ENCODE measurements around the gene SLC9A1.

The SLC9A1 gene

GRCh38 chr1:27148591-27148990 lies 6.3 kb downstream of the SLC9A1 start:
- Histone ChIP-seq H3K4me3 (IDR thresholded peaks at IDR 0.05; ENCODE audit: insufficient read depth, low read depth, low read length) (no peak overlapping the region), H3K9ac (no peak overlapping the region), H4K20me1 (ENCODE audit: insufficient read depth) (no peaks in the 10 kb centered on the region), H3K79me2 (ENCODE audit: insufficient read depth, low read depth) (no peaks in the 10 kb centered on the region), H2AFZ (ENCODE audit: low read depth) (no peak overlapping the region), H3K4me2 (no peak overlapping the region), H3K36me3 (ENCODE audit: insufficient read depth) (no peaks in the 10 kb centered on the region), H3K4me1 (ENCODE audit: low read depth, poor library complexity, severe bottlenecking) (peaks cover 6% of the 10 kb centered on the region), H3K27ac (no peak overlapping the region), H3K27me3 (ENCODE audit: insufficient read depth, low read depth) (no peaks in the 10 kb centered on the region)
- TF ChIP-seq CTCF (conservative IDR thresholded peaks at IDR 0.05; ENCODE audit: low read depth, low read length) = no peak

GRCh38 chr1:27147842-27148518 lies 6.9 kb downstream of the SLC9A1 start:
- Histone ChIP-seq H3K36me3 (ENCODE audit: insufficient read depth) (no peaks in the 10 kb centered on the region), H3K27me3 (ENCODE audit: insufficient read depth, low read depth) (no peaks in the 10 kb centered on the region), H2AFZ (ENCODE audit: low read depth) (no peak overlapping the region), H4K20me1 (ENCODE audit: insufficient read depth) (no peaks in the 10 kb centered on the region), H3K79me2 (ENCODE audit: insufficient read depth, low read depth) (no peaks in the 10 kb centered on the region), H3K4me1 (ENCODE audit: low read depth, poor library complexity, severe bottlenecking) (peaks cover under 1% of the 10 kb centered on the region), H3K4me3 (IDR thresholded peaks at IDR 0.05; ENCODE audit: insufficient read depth, low read depth, low read length) (no peak overlapping the region), H3K27ac (no peak overlapping the region), H3K4me2 (no peak overlapping the region), H3K9ac (no peak overlapping the region)
- TF ChIP-seq CTCF (conservative IDR thresholded peaks at IDR 0.05; ENCODE audit: low read depth, low read length) = no peak

- no peak overlapping the region for H3K4me2 ChIP-seq
- no peaks in the 10 kb centered on the region for H3K79me2 ChIP-seq (ENCODE audit: insufficient read depth, low read depth)
Measured at GRCh38 chr1:27145934-27146354, 9.0 kb downstream of the SLC9A1 start.

GRCh38 chr1:27144920-27145661 lies 9.8 kb downstream of the SLC9A1 start:
- H2AFZ ChIP-seq (ENCODE audit: low read depth) = no peak overlapping the region
- no peak overlapping the region for H3K27ac ChIP-seq
- H3K4me1 ChIP-seq (ENCODE audit: low read depth, poor library complexity, severe bottlenecking) = no peaks in the 10 kb centered on the region
- H3K4me3 ChIP-seq (IDR thresholded peaks at IDR 0.05; ENCODE audit: insufficient read depth, low read depth, low read length) = no peak overlapping the region
- H3K4me2 ChIP-seq = no peak overlapping the region
- no peak for TF ChIP-seq CTCF (conservative IDR thresholded peaks at IDR 0.05; ENCODE audit: low read depth, low read length)
- no peaks in the 10 kb centered on the region for H3K36me3 ChIP-seq (ENCODE audit: insufficient read depth)
- no peaks in the 10 kb centered on the region for H4K20me1 ChIP-seq (ENCODE audit: insufficient read depth)
- no peaks in the 10 kb centered on the region for H3K27me3 ChIP-seq (ENCODE audit: insufficient read depth, low read depth)
- no peak overlapping the region for H3K9ac ChIP-seq
- H3K79me2 ChIP-seq (ENCODE audit: insufficient read depth, low read depth) = no peaks in the 10 kb centered on the region

More at GRCh38 chr1:27145934-27146354, 9.0 kb downstream of the SLC9A1 start:
- Histone ChIP-seq H3K36me3 (ENCODE audit: insufficient read depth) (no peaks in the 10 kb centered on the region), H4K20me1 (ENCODE audit: insufficient read depth) (no peaks in the 10 kb centered on the region), H3K4me1 (ENCODE audit: low read depth, poor library complexity, severe bottlenecking) (no peaks in the 10 kb centered on the region), H3K27me3 (ENCODE audit: insufficient read depth, low read depth) (no peaks in the 10 kb centered on the region), H3K9ac (no peak overlapping the region), H3K4me3 (IDR thresholded peaks at IDR 0.05; ENCODE audit: insufficient read depth, low read depth, low read length) (no peak overlapping the region), H3K27ac (no peak overlapping the region), H2AFZ (ENCODE audit: low read depth) (no peak overlapping the region)
- no peak for TF ChIP-seq CTCF (conservative IDR thresholded peaks at IDR 0.05; ENCODE audit: low read depth, low read length)
